HEK293 (cell line): ENCODE results near the gene NEURL4.

Experiments used
- ATF2 ChIP-seq: fragments of 450-650 bp; formaldehyde crosslinking; IDR thresholded peaks from 2 replicates; pipeline ENCODE4 v1.5.1; 2016; ENCODE audit warnings: missing biosample characterization, missing genetic modification characterization, low read depth
- MYNN ChIP-seq: fragments of 450-650 bp; formaldehyde crosslinking; IDR thresholded peaks from 2 replicates; pipeline ENCODE4 v1.5.1; 2016; ENCODE audit warnings: missing biosample characterization, missing genetic modification characterization, borderline replicate concordance
- ZBTB21 ChIP-seq: fragments of 450-650 bp; formaldehyde crosslinking; IDR thresholded peaks from 2 replicates; pipeline ENCODE4 v1.5.1; 2017; ENCODE audit warnings: missing biosample characterization, missing genetic modification characterization
- ZNF146 ChIP-seq: fragments of 450-650 bp; formaldehyde crosslinking; IDR thresholded peaks from 2 replicates; pipeline ENCODE4 v1.5.1; 2016; ENCODE audit warnings: missing biosample characterization, missing genetic modification characterization
- ZNF174 ChIP-seq: fragments of 450-650 bp; formaldehyde crosslinking; IDR thresholded peaks from 2 replicates; pipeline ENCODE4 v1.5.0; 2017; ENCODE audit warnings: missing biosample characterization, mild to moderate bottlenecking, missing genetic modification characterization
- ZNF561 ChIP-seq: fragments of 450-650 bp; IDR thresholded peaks from 2 replicates; pipeline ENCODE4 v1.5.1; 2018; ENCODE audit warnings: missing biosample characterization, missing genetic modification characterization, borderline replicate concordance
- ZNF76 ChIP-seq: fragments of 450-650 bp; formaldehyde crosslinking; IDR thresholded peaks from 2 replicates; pipeline ENCODE4; 2016; ENCODE audit warnings: low read depth, missing biosample characterization, missing genetic modification characterization, borderline replicate concordance
- ZNF792 ChIP-seq: fragments of 450-650 bp; formaldehyde crosslinking; IDR thresholded peaks from 2 replicates; pipeline ENCODE4 v1.5.1; 2016; ENCODE audit warnings: missing biosample characterization, missing genetic modification characterization
- ZNF830 ChIP-seq: fragments of 450-650 bp; IDR thresholded peaks from 2 replicates; pipeline ENCODE4 v1.5.0; 2018; ENCODE audit warnings: missing biosample characterization, missing genetic modification characterization, low read depth, mild to moderate bottlenecking, moderate library complexity
- TF ChIP-seq, protein P1 (sequence below): fragments of 450-650 bp; formaldehyde crosslinking; IDR thresholded peaks from 2 replicates; pipeline ENCODE4 v1.5.1; 2016; ENCODE audit warnings: missing biosample characterization, missing genetic modification characterization
- TF ChIP-seq, protein P2 (sequence below): fragments of 450-650 bp; formaldehyde crosslinking; IDR thresholded peaks from 2 replicates; pipeline ENCODE4 v1.5.1; 2017; ENCODE audit warnings: missing biosample characterization, missing genetic modification characterization

- TF ChIP-seq ZNF792 (tag by site-specific recombination) (no peak), ZBTB21 (no peak), ZNF76 (no peak), ATF2 (tag by site-specific recombination) (no peak), ZNF146 (tag by site-specific recombination) (no peak), ZNF174 (no peak), MYNN (tag by site-specific recombination) (no peak), ZNF561 (tag by site-specific recombination) (no peak), ZNF830 (tag by site-specific recombination) (no peak)
- TF ChIP-seq, protein P1, sequence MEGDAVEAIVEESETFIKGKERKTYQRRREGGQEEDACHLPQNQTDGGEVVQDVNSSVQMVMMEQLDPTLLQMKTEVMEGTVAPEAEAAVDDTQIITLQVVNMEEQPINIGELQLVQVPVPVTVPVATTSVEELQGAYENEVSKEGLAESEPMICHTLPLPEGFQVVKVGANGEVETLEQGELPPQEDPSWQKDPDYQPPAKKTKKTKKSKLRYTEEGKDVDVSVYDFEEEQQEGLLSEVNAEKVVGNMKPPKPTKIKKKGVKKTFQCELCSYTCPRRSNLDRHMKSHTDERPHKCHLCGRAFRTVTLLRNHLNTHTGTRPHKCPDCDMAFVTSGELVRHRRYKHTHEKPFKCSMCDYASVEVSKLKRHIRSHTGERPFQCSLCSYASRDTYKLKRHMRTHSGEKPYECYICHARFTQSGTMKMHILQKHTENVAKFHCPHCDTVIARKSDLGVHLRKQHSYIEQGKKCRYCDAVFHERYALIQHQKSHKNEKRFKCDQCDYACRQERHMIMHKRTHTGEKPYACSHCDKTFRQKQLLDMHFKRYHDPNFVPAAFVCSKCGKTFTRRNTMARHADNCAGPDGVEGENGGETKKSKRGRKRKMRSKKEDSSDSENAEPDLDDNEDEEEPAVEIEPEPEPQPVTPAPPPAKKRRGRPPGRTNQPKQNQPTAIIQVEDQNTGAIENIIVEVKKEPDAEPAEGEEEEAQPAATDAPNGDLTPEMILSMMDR (tag by site-specific recombination): no peak
- TF ChIP-seq, protein P2, sequence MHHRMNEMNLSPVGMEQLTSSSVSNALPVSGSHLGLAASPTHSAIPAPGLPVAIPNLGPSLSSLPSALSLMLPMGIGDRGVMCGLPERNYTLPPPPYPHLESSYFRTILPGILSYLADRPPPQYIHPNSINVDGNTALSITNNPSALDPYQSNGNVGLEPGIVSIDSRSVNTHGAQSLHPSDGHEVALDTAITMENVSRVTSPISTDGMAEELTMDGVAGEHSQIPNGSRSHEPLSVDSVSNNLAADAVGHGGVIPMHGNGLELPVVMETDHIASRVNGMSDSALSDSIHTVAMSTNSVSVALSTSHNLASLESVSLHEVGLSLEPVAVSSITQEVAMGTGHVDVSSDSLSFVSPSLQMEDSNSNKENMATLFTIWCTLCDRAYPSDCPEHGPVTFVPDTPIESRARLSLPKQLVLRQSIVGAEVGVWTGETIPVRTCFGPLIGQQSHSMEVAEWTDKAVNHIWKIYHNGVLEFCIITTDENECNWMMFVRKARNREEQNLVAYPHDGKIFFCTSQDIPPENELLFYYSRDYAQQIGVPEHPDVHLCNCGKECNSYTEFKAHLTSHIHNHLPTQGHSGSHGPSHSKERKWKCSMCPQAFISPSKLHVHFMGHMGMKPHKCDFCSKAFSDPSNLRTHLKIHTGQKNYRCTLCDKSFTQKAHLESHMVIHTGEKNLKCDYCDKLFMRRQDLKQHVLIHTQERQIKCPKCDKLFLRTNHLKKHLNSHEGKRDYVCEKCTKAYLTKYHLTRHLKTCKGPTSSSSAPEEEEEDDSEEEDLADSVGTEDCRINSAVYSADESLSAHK (tag by site-specific recombination): no peak
Measured at GRCh38 chr17:7309628-7310027, 19.5 kb downstream of the NEURL4 start.
